ENCODE results near the gene RBM33.

DNA sequence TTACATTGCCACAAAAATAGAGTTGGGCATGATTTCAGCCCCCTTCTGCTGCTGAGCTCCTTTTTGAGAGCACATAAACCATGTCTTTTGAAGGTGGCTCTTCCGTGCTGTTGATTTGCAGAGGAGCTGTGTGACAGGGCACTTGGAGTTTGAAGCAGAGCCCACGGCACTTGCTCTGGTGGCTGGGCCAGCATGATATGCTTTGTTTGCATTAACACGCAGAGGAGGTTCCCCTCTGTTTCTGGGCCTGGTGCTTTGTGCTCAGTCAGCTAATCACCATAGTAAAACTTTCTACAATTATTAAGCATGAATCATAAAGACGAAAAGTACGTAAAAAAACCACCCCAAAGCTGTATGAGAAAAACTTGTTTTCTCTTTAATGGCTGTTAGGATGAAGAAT, 40.1 kb downstream of the RBM33 start:
- TF ChIP-seq, protein P1, sequence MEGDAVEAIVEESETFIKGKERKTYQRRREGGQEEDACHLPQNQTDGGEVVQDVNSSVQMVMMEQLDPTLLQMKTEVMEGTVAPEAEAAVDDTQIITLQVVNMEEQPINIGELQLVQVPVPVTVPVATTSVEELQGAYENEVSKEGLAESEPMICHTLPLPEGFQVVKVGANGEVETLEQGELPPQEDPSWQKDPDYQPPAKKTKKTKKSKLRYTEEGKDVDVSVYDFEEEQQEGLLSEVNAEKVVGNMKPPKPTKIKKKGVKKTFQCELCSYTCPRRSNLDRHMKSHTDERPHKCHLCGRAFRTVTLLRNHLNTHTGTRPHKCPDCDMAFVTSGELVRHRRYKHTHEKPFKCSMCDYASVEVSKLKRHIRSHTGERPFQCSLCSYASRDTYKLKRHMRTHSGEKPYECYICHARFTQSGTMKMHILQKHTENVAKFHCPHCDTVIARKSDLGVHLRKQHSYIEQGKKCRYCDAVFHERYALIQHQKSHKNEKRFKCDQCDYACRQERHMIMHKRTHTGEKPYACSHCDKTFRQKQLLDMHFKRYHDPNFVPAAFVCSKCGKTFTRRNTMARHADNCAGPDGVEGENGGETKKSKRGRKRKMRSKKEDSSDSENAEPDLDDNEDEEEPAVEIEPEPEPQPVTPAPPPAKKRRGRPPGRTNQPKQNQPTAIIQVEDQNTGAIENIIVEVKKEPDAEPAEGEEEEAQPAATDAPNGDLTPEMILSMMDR (IDR thresholded peaks at IDR 0.05; ENCODE audit: borderline replicate concordance, extremely low read depth, low read length, poor library complexity, severe bottlenecking), result no peak
- no peak for TF ChIP-seq EZH2 (IDR thresholded peaks at IDR 0.05; ENCODE audit: borderline replicate concordance, low read depth, low read length, severe bottlenecking)
